ENCODE measurements around the gene SLC39A11.

GRCh38 chr17:72651988-72652387, 440.5 kb downstream of the SLC39A11 start:
- no peak for TF ChIP-seq CTCF (IDR thresholded peaks at IDR 0.05)
- TF ChIP-seq POLR2A (IDR thresholded peaks at IDR 0.05) = no peak

Measured in esophagus squamous epithelium (tissue), 4 donors.